HG02642 (cell line): ENCODE results near the gene TNIK.

Source experiments
- ATAC-seq: cut with Tn5 transposase; IDR thresholded peaks from one replicate; pipeline ENCODE4 v1.9.1; 2021; ENCODE audit warnings: mild to moderate bottlenecking; ENCODE audit not compliant: unreplicated experiment, poor library complexity

Gene TNIK

GRCh38 chr3:171159822-171160157 is 300.4 kb downstream of the TNIK start:
- no peak for ATAC-seq

- ATAC-seq: no peak
Observed at GRCh38 chr3:171159024-171159821, 301.0 kb downstream of the TNIK start.

- no peak for ATAC-seq
Observed at GRCh38 chr3:171157980-171158379, 302.2 kb downstream of the TNIK start.

- no peak for ATAC-seq
Observed at GRCh38 chr3:171157286-171157685, 302.9 kb downstream of the TNIK start.

- ATAC-seq: no peak
Observed at GRCh38 chr3:171156401-171157010, 303.7 kb downstream of the TNIK start.

GRCh38 chr3:171155122-171155700 is 305.0 kb downstream of the TNIK start:
- no peak for ATAC-seq

GRCh38 chr3:171150945-171151344 is 309.3 kb downstream of the TNIK start:
- ATAC-seq: no peak

- no peak for ATAC-seq
Observed at GRCh38 chr3:171149526-171150116, 310.6 kb downstream of the TNIK start.

- ATAC-seq: no peak
Observed at GRCh38 chr3:171145798-171146197, 314.4 kb downstream of the TNIK start.

GRCh38 chr3:171142985-171143384 is 317.2 kb downstream of the TNIK start:
- no peak for ATAC-seq

- ATAC-seq: no peak
Observed at GRCh38 chr3:171140246-171140645, 320.0 kb downstream of the TNIK start.

GRCh38 chr3:171138027-171138426 is 322.2 kb downstream of the TNIK start:
- ATAC-seq: no peak

GRCh38 chr3:171135549-171135948 is 324.7 kb downstream of the TNIK start:
- no peak for ATAC-seq

GRCh38 chr3:171133796-171134569 is 326.2 kb downstream of the TNIK start:
- no peak for ATAC-seq

GRCh38 chr3:171133337-171133736 is 326.9 kb downstream of the TNIK start:
- no peak for ATAC-seq

GRCh38 chr3:171132873-171133272 is 327.3 kb downstream of the TNIK start:
- ATAC-seq: no peak

GRCh38 chr3:171129827-171130226 is 330.4 kb downstream of the TNIK start:
- no peak for ATAC-seq

- no peak for ATAC-seq
Observed at GRCh38 chr3:171127611-171128010, 332.6 kb downstream of the TNIK start.

GRCh38 chr3:171126478-171127209 is 333.6 kb downstream of the TNIK start:
- no peak for ATAC-seq

GRCh38 chr3:171125010-171125409 is 335.2 kb downstream of the TNIK start:
- no peak for ATAC-seq
